HG03442 (cell line): ENCODE data around the gene CXCR6.

ENCODE experiments used
- ATAC-seq: cut with Tn5 transposase; IDR thresholded peaks from one replicate; pipeline ENCODE4 v1.9.1; 2021; ENCODE audit warnings: mild to moderate bottlenecking, moderate library complexity; ENCODE audit not compliant: unreplicated experiment

CXCR6 gene

GRCh38 chr3:45966950-45967640 lies 23.8 kb downstream of the CXCR6 start:
- ATAC-seq, result no peak

DNA sequence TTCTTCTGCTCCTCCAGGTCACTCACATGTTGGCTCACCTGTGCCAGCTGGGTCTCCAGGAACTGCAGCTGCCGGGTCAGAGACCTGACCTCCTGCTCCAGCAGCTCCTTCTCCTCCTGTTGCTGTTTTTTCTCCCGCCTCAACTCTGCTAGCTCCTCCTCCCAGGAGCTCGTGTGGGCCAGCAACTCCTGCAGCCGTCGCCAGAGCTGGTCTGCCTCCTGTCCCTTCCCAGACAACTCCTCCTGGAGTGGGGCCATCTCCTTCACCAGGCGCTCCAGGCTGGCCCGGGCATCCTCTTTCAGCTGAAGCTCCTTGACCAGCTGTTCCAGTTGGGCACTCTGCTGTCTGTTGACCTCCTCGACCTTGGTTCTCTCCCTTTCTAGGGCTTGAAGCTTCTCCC lies 24.5 kb downstream of the CXCR6 start:
- no peak for ATAC-seq

DNA sequence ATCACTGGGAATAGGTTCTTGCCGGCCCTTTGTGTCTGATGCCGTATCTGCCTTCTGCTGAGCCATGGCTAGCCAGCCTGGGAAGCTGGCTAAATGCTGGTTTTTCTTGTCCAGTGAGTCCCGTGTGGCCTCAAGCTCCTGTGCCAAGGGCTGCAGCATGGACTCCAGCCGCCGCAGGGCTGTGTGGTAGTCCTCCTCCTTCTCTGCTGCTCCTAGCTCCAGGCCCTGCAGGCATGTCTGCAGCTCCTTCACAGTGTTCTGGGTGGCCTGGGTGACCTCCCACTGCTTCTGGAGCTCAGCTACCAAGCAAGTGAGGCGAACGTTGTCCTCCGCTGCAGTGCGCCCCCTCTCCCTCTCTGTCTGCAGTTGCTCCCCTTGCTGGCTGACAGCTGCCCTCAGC lies 24.9 kb downstream of the CXCR6 start:
- no peak for ATAC-seq

DNA sequence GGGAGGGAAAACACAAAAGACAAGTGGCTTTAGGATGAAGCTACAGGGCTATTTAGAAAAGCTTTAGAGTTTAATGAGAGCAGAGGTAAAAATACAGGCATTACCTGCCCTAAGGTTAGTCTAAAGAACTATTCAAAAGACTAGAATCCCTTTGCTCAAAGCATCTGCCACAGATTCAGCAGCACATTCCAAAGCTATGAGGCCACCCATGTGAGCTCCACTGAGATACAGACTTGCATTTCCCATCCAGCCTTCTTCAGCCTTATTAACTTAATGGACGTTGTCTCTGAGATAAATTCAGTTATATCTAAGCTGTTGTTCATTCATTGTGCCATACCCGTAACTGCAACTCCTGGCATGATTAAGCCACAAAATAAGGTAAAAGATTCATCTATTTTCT lies 25.4 kb downstream of the CXCR6 start:
- no peak for ATAC-seq

DNA sequence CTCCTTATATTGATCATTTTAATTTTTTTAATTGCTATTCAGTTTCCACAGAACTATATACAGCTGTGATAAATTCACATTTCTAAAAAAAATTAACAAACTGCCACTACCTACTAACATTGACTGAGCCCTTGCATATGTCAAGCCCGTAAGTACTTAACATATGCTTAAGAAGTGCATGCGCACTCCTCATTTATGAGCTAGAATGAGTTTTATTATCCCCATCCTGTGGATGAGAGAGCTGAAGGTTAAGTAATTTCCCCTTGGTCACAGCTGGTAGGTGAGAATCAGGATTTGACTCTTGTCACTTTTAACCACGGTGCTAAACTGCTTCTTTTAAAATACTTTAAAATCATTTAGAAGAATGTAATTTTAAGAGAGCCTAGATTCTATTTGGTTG lies 25.9 kb downstream of the CXCR6 start:
- ATAC-seq, result no peak

DNA sequence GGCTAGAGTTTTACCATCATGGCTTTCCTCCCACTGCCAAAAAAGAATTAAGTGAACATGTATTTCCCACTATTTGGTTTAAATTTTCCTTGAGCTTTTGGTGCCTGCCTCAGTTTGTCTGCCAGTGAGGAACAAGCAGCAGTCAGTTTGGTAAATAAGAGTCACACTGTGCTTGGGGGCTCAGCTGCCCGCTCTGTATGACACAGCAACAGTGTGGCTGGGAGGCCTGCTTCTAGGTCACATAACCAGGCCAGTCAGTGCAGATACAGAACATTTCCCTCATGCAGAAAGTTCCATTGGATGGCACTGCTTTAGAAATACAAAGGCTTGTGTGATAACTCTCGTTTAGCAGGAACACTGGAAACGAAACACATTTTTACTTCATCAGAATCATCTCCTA lies 26.7 kb downstream of the CXCR6 start:
- no peak for ATAC-seq

- ATAC-seq, result no peak
Observed at GRCh38 chr3:45972534-45973402, 29.5 kb downstream of the CXCR6 start.

DNA sequence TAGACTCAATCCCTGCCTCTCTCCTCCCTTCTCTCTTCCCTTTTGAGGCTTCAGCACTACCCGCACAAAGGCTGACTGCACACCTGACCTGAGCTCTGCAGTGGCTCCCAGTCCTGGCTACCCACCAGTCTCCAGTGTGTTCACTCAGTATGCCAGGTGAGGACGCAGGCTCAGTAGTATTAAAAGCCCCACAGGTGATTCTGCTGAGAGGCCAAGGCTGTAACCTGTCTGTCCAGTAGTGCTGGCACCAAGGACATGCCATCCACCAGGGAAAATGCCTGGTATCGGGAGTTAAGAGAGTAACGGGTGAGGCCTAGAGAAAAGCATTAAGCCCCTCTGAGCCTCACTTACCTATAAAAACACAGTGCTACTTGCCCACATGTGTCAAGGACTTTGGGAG lies 31.4 kb downstream of the CXCR6 start:
- ATAC-seq, result no peak

GRCh38 chr3:45975686-45976085 lies 32.4 kb downstream of the CXCR6 start:
- ATAC-seq, result no peak

DNA sequence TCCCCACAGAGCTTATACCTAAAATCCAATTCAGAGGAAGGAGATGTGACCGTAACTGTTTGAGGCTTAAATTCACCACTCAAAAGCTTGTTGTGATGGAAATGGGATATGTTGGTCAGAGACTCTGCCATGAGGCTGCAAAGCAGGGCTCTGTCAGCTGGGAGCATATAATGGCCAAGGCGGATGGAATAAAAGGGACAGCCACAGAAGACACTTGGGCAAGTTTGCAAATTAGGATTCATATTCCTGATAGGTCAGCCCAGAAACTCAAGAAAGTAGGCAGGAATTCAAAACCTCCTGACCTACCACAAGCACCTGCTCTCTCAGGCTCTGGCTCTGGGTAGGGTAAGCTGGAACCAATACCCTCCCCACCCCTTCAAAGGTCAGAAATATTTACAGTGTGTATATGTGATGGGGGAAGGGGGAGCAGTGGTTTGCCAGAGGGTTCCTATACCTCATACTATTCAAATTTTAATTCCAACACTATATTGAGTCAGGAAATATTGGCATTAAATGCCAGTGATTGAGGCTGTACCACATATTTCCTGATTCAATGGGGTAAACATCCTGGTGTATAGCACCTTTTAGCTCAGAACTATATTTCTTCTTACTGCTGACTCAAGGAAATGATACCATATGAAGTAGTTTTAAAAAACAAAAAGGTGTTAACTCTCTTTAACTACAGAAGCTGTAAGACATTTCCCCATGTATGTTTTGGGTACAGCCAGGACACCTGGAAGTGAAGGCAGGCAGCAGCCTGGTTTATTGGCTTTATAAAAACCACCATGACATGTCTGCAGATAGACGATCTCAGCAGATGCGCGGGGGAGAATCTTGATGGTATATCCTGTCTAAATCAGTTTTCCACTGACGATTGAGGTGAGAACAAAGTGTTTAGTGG lies 33.2 kb downstream of the CXCR6 start:
- ATAC-seq, result no peak

DNA sequence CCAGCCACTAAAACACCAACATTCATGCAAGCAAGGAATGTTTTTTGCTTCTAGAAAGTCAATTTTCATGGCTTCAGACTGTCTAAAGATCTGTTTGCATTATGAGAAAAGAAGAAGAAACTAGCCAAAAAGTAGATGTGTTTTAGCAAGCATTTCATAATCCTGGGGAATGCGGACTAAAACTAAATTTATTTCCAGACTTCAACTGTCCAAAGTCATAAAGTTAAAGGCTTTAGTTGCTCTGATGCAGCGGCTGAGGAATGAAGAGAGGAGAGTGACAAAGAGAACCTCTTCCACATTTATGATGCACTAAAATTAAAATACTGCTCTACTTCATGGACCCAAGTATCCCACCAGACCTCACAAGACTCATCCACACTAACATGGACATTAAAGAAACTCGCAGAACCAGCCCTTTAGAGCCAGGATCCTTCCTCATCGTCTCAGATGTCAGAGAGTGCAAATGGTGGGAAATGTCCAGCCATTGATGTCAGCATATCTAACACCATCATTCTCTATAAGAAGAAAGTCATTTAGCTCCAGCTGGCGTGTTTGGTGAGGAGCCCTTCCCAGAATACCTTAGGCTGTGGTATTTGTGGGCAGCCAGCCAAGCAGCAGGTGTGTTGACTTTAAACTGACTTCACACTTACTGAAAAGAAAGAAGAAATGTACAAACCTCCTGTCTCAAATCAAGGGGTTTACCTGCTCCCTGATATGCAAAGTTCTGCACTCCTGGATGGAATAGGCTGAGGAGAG lies 34.9 kb downstream of the CXCR6 start:
- no peak for ATAC-seq

DNA sequence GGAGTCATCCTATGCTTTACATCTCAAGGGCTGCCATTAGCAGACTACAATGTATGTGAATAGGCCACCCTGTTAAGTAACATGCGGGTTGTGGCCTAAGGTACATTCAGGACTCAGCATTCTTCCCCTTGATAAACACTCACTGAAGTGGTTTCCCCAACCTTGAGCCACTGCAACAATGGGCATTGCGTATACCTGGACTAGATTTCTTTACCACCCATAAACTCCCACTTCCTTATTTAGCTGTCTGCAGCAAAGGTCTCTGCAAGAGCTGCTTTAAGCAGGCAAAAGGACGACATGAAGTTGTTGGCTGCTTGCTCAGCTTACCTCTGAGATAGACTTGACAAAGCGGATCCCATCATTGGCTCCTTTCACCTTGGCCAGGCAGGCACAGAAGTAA lies 36.1 kb downstream of the CXCR6 start:
- ATAC-seq, result no peak

DNA sequence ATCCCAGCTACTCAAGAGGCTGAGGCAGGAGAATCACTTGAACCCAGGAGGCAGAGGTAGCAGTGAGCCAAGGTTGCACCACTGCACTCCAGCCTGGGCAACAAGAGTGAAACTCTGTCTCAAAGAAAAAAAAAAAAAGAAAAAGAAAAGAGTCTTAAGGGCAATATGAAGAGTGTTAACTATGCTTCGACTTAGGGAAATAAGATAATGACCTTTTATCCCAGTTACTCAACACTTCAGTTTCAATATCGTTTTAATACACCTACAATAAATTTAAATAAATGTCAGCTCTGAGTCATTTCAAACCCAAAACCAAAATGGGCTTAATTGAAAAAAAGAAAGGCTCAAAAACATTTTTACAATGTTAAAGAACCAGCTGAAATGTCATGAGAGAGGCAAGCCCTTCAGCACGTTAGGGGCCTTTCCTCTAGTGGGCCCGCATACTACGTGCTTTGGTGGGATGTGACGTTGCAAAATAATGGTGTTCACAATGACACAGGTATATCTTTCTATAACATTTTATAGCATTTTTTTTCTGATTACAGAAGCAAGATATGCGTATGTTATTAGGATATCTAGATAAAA lies 37.1 kb downstream of the CXCR6 start:
- ATAC-seq, result no peak

- no peak for ATAC-seq
Observed at GRCh38 chr3:45980819-45981218, 37.6 kb downstream of the CXCR6 start.

GRCh38 chr3:45981346-45982074 lies 38.2 kb downstream of the CXCR6 start:
- ATAC-seq, result no peak

GRCh38 chr3:45983770-45984169 lies 40.5 kb downstream of the CXCR6 start:
- ATAC-seq, result no peak

GRCh38 chr3:45984331-45985312 lies 41.4 kb downstream of the CXCR6 start:
- no peak for ATAC-seq

DNA sequence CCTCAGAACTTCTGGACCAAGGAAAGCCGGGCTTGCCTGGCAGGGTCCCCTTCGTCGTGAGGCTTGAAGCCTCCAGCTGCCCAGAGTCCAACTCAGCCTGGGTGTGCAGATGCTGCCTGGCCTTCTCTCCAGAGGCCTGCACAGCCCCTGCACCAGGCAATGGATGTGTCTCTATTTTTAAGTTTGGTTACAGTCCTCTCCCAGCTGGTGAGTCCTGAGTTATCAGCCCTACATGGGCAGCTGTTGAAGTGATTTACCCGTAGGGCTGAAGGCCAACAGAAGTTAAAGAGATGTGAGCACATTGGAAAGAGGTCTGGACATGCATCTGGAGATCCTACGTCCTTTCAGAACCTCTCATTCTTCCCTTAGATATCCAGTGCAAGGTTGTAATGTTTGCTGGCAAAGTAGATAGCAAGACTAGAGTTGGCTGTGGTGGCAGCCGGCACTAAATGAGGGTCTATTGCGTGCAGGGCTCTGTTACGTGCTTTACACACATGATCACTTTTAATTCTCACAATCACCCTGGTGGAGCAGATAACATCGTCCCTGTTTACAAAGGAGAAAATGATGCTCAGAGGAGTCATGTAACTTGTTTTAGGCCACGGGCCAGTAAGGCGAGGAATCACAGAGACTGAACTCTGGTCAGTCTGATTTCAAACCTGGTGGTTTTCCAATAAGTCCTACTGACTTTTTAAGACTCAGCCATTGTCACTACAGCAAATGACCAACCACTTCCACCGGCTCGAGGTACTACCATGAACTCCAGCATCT lies 42.5 kb downstream of the CXCR6 start:
- no peak for ATAC-seq
